Hematopoietic multipotent progenitor cell treated with erythropoietin and hydrocortisone succinate and interleukin-3 and kit ligand, for 17 days (in vitro differentiated cells): ENCODE data around the gene ANO3.
"Not testable (repeated sequence)": the region's sequence is repeated elsewhere in the genome, so short reads cannot be mapped to it uniquely, and the experiment has no call there.

Experiments
- DNase-seq: peaks from one replicate; pipeline ENCODE4 v3.0.0-alpha.2; 2015; ENCODE audit warnings: low spot score

Gene ANO3

GRCh38 chr11:26331911-26332571 lies at the start of gene ANO3:
Gene ANO3 (plus strand): TSS chr11:26332130. CDS start chr11:26332276, 146 bp downstream.
- DNase-seq: no peak

DNA sequence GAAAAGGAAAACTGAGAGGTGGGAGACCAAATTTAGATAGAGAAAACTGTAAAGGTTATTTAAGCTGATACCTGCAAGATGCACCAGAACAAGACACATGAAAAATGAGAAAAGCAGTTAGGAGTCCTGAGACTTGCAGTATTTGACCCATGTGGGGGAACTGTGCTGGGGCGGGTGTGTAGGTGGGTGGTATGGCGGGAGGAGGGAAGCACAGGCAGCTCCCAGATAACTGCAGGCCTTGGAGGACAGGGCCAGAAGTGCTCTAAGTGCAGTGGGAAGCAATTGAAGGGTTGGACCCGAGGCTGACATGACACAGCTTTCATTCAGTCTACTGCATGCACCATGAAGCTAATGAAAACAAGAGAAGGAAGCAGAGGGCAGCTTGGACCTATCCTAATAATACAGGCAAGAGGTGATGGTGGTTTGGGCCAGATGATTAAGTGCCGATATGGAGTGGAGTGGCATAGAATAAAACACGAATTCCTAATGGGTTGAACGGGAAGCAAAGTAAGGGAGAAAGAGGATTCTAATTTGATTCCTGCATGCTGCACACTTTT lies 48.0 kb upstream of the ANO3 start:
- no peak for DNase-seq

DNA sequence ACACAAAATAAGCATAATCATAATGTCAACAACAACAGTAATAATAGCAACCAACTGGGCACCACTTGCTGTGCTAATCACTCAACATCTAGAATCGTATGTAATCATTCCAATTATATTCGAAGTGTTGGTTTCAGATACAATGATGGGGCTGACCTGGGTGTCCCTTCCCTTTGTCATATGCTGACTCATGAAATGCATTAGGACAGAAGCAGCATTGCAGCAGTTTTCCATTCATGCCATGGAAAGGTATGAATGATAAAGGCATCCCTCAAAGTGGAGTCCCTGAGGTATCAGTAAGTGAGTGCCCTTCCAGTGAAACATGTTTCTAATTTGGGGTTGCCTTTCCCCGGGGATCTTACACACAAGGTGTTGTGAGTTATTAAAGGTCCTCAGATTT lies 46.3 kb upstream of the ANO3 start:
- no peak for DNase-seq

DNA sequence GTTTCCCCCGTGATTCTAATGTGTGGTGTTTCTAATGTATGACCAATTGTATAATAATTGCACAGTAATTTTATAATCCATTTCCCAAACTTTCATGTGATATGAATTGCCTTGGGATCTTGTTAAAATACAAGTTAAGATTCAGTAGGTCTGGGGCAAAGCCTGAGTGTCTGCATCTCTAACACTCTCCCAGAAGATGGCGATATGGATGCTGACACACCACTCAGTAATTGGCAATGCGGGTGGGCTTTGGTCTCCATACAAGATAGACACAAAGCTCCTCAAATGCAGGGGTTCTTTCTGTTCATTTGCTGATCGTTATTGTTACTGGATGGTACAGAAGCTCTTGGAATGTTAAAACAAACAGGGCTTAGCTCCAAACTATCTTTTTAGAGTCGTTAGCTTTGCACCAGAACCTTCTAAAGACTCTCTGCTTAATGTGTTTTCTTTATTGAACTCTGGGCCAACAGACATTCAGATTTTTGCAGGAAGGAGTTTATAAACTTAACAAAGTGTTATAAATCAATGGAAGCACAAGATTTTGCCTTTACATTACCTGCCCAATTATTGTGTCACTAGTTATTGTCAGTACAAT lies 45.4 kb upstream of the ANO3 start:
- no peak for DNase-seq

GRCh38 chr11:26287067-26287518 lies 44.8 kb upstream of the ANO3 start:
- DNase-seq: no peak

GRCh38 chr11:26297189-26297975 lies 34.5 kb upstream of the ANO3 start:
- DNase-seq: no peak

- DNase-seq: not testable (repeated sequence)
Measured at GRCh38 chr11:26316372-26316771, 15.6 kb upstream of the ANO3 start.

DNA sequence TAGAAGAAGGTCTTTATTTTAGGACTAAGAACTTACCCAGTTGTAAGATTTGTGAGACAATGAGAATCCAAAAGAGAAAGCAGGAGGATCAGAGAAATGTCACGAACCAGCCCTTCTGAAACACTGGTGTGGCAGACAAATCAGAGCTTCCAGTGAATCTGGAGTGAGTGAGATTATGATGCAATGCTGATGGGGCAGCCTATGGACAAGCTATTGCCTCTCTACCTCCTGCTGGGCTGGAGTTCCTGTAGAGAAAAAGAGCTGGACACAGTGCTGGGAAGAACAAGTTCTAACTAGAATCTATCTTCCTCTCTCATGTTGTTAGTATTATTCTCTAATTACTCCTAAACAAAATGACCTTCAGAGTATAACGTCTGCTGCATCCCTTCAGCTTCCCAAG lies 12.0 kb upstream of the ANO3 start:
- DNase-seq: no peak

DNA sequence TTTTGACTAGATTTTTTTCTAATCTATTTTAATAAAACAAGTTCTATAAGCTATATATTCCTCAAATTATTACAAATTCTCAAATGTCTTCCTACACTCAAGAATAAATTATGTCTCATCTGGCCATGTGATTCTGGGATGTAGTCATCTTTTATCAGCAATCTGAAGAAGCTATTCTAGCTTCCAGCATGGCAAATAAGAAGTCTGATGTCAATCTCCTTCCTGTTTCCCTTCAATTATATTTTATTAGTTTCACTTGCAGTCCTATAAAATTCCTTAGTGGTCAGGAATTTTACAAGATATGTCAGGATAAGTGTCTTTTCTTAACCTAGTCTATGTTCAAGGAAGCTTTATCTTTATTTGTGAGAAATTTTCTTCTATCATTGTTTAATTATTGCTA lies 10.4 kb upstream of the ANO3 start:
- no peak for DNase-seq

GRCh38 chr11:26322335-26323067 lies 9.4 kb upstream of the ANO3 start:
- DNase-seq: no peak

- DNase-seq: no peak
Measured at GRCh38 chr11:26323837-26324236, 8.1 kb upstream of the ANO3 start.

DNA sequence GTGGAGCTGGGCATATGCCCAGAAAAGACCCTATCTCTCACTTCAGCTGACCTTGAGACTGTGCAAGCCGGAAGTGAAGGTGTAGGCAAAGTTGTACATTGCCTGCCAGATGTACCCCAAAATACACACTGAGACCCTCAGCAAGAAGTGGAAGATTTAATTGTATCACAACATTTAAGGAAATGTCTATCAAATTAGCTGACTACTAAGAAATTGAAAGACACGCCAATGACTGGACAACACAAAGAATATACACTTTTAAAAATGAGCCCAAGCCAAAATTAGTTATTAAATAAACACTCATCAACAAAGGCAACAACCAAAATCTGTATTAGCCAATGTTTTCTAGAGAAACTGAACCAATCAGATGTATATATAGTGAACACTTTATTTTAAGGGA lies 7.7 kb upstream of the ANO3 start:
- no peak for DNase-seq

GRCh38 chr11:26326793-26327400 lies 5.0 kb upstream of the ANO3 start:
- no peak for DNase-seq

- no peak for DNase-seq
Measured at GRCh38 chr11:26329206-26329605, 2.7 kb upstream of the ANO3 start.

DNA sequence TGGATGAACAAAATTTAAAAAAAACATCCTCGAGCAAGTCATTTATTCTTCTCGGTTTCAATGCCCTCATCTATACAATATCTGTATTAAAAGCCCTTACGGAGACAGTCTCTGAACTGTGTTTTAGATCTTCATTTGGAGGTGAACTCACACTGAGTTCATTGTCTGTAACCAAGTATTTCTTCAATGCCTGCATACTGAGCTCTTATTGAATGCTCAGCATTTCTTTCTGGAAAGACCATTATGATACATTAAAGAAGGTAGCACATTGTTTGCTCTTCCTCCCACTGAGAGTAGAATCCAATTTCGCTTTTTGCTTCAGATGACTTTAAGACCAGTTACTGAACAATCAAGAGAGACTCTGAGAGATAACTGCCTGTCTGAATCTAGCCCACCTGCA lies 1.7 kb upstream of the ANO3 start:
- no peak for DNase-seq

DNA sequence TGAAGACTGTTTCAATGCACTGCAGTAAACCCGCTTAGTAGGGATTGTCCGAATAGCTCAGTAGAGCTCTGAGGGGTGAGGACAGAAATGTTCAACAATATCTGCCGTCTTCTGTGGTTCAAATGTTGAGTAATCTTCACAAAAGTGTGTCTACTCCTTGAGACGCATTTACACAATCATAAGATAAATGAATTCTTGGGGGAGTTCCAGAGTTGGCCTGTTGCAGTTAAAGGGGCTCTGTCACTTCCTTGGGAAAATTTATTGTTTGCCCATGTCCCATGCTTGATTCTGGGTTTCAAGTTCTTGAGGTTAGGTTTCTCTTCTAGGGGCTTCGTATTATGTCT lies 614 bp downstream of the ANO3 start:
- DNase-seq: no peak

- no peak for DNase-seq
Measured at GRCh38 chr11:26333906-26334305, 2.0 kb downstream of the ANO3 start.

DNA sequence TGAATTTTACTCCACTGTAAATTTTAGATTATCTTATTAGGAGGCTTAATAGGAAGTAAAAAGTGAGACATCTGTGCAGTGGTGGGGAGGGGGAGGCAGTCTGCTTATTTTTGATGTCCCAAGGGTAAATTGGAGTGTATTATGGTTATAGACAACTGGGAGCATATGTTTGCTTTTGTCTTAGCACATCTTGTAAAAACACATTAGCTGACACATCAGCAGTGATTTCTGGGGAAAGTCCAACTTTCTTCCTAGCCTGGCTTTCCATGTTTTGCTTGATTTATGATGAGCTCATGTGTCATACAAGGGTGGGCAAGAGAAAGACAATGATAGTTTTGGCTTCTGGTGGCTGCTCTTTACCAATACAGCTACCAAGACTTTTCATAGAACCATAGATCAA lies 4.0 kb downstream of the ANO3 start:
- DNase-seq: no peak

DNA sequence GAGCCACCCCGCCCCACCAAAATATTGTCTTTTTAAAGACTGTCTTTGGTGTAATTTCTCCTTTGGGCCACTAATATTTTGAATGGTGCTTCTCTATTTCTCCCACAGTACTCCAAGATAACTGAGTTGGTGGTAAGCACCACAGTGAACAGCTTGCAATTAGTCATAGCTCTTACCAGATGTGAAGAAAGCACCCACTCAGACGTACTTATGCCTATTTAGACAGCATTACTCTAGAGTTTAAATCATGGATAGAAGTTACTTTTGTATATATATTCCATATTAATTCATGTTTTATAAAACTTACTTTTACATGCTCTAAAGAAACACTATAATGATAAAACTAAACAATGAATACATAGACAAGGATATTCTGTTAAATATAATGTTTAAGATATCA lies 12.7 kb downstream of the ANO3 start:
- no peak for DNase-seq

DNA sequence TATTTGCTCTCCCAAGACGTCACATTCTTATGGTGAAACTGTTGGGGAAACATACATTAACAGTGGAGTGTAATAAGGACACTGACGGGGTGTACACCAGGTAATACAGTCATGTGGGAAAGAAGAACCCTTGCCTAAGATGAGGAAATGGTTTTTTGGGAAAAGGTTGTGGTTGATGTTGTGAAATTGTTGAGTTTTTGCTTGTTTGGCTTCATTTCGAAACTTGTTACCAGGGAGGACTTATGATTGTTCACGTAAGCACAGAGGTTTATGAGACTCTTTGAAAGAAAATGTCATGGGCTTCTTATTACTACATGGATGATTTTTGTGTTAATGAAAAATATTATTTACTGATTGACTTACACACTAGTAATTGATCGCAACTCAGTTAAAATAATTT lies 16.8 kb downstream of the ANO3 start:
- no peak for DNase-seq

- DNase-seq: no peak
Measured at GRCh38 chr11:26350002-26350401, 18.1 kb downstream of the ANO3 start.

DNA sequence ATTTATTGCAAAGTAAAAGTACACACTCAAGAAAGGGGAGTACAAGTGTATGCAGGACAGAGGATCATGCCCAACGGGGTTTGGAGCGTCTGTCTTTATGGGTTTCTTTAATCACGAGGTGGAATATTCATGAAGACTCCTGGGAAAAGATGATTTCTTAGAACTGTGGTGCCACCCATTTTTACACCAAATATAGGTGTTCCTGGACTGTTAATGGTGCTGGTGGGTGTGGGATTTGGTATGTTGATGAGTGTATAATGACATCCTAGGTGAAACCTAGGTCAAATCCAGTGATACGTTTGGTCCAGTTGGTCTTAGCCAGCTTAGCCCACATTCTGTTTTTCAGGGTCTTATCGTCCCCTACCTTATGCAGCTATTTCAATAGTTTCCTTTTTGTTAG lies 21.1 kb downstream of the ANO3 start:
- DNase-seq: no peak
